NCI-H1105 treated with DMSO at 0.1 percent for 48 hours (cell line): ENCODE measurements around the gene SLC22A14.
"Not testable (repeated sequence)": the region's sequence is repeated elsewhere in the genome, so short reads cannot be mapped to it uniquely, and the experiment has no call there.

Experiments
- DNase-seq: peaks from one replicate; lab custom pipeline; 2025; lab: John Stamatoyannopoulos, UW

SLC22A14 gene

GRCh38 chr3:38270606-38271005 is 11.5 kb upstream of the SLC22A14 start:
- no peak for DNase-seq

- DNase-seq, result no peak
These were observed 10.5 kb upstream of the SLC22A14 start for GRCh38 chr3:38271553-38271952.

- no peak for DNase-seq
These were observed 7.0 kb upstream of the SLC22A14 start for GRCh38 chr3:38274864-38275649.

- DNase-seq, result no peak
These were observed 6.4 kb upstream of the SLC22A14 start for GRCh38 chr3:38275658-38276057.

GRCh38 chr3:38276081-38276916 is 5.8 kb upstream of the SLC22A14 start:
- DNase-seq, result no peak

GRCh38 chr3:38276917-38277630 is 5.0 kb upstream of the SLC22A14 start:
- DNase-seq, result no peak

GRCh38 chr3:38278841-38279240 is 3.3 kb upstream of the SLC22A14 start:
- no peak for DNase-seq

GRCh38 chr3:38283810-38284755 is 2.0 kb downstream of the SLC22A14 start:
- DNase-seq, result no peak

GRCh38 chr3:38284756-38285150 is 2.7 kb downstream of the SLC22A14 start:
- DNase-seq, result no peak

GRCh38 chr3:38289286-38290217 is 7.5 kb downstream of the SLC22A14 start:
- DNase-seq, result not testable (repeated sequence)

GRCh38 chr3:38297053-38297452 is 15.0 kb downstream of the SLC22A14 start:
- DNase-seq, result not testable (repeated sequence)

- DNase-seq, result no peak
These were observed 15.4 kb downstream of the SLC22A14 start for GRCh38 chr3:38297537-38297936.

GRCh38 chr3:38297947-38298711 is 16.0 kb downstream of the SLC22A14 start:
- DNase-seq, result no peak

GRCh38 chr3:38306941-38307340 is 24.8 kb downstream of the SLC22A14 start:
- DNase-seq, result no peak

- DNase-seq, result no peak
These were observed 25.5 kb downstream of the SLC22A14 start for GRCh38 chr3:38307599-38307998.

GRCh38 chr3:38308456-38308855 is 26.4 kb downstream of the SLC22A14 start:
- DNase-seq, result no peak

GRCh38 chr3:38311476-38311875 is 29.4 kb downstream of the SLC22A14 start:
- no peak for DNase-seq

- DNase-seq, result no peak
These were observed 29.8 kb downstream of the SLC22A14 start for GRCh38 chr3:38311941-38312340.

- no peak for DNase-seq
These were observed 30.3 kb downstream of the SLC22A14 start for GRCh38 chr3:38312356-38312755.
